Osteoblast (primary cell): ENCODE measurements around the gene EPAS1. TPM values are rescaled to one million over a fixed set of nuclear protein-coding genes. Genes with fewer than 3 reads are reported as not detected.

Experiments
- DNase-seq: peaks from one replicate; pipeline ENCODE4 v3.0.0; 2011; ENCODE audit warnings: low spot score, mixed read lengths; ENCODE audit not compliant: insufficient read length; ENCODE audit errors: missing footprints
- H2AFZ ChIP-seq: 2 replicates; pipeline ENCODE4 v1.6.0; 2011; ENCODE audit warnings: mild to moderate bottlenecking, low read length
- H3K27ac ChIP-seq: 2 replicates; pipeline ENCODE4 v1.5.1; 2011; ENCODE audit warnings: mild to moderate bottlenecking, low read depth, low read length, moderate library complexity
- H3K27me3 ChIP-seq: 2 replicates; pipeline ENCODE4 v1.6.0; 2012; ENCODE audit warnings: mild to moderate bottlenecking, control low read depth, inconsistent platforms, low read length, moderate library complexity; ENCODE audit not compliant: insufficient read depth
- H3K36me3 ChIP-seq: 2 replicates; pipeline ENCODE4 v1.5.1; 2011; ENCODE audit warnings: mild to moderate bottlenecking, low read length, control low read depth, moderate library complexity; ENCODE audit not compliant: insufficient read depth
- H3K4me1 ChIP-seq: 2 replicates; pipeline ENCODE4 v1.5.1; 2011; ENCODE audit warnings: mild to moderate bottlenecking, low read length, control low read depth, moderate library complexity; ENCODE audit not compliant: insufficient read depth
- H3K4me2 ChIP-seq: 2 replicates; pipeline ENCODE4 v1.6.0; 2011; ENCODE audit warnings: mild to moderate bottlenecking, low read length; ENCODE audit not compliant: insufficient read depth
- H3K4me3 ChIP-seq: fragments of 200-600 bp; sonication (generic); 3 replicates; pipeline ENCODE4 v1.5.1; 2012; ENCODE audit warnings: mild to moderate bottlenecking, low read length, inconsistent platforms; ENCODE audit not compliant: insufficient read depth
- H3K79me2 ChIP-seq: 2 replicates; pipeline ENCODE4 v1.6.0; 2012; ENCODE audit warnings: mild to moderate bottlenecking, low read length, control low read depth, inconsistent platforms; ENCODE audit not compliant: insufficient read depth
- H3K9me3 ChIP-seq: 2 replicates; pipeline ENCODE4 v1.5.1; 2011; ENCODE audit warnings: low read depth, low read length, control low read depth
- H4K20me1 ChIP-seq: 2 replicates; pipeline ENCODE4 v1.6.0; 2012; ENCODE audit warnings: mild to moderate bottlenecking, low read length, control low read depth; ENCODE audit not compliant: insufficient read depth
- total RNA-seq: library from RNA; depleted of rRNA; stranded (reverse); fragments of >200 nt; gene quantifications from 2 replicates; pipeline ENCODE4 v1.2.3, GENCODE V29; 2012
- TF ChIP-seq, protein P1 (sequence below): IDR thresholded peaks from 2 replicates; pipeline ENCODE4 v1.5.1; 2011; ENCODE audit warnings: mild to moderate bottlenecking, low read depth, low read length, moderate library complexity; ENCODE audit errors: extremely low read depth

Gene EPAS1
- total RNA-seq, 1 donor = 260 TPM

DNA sequence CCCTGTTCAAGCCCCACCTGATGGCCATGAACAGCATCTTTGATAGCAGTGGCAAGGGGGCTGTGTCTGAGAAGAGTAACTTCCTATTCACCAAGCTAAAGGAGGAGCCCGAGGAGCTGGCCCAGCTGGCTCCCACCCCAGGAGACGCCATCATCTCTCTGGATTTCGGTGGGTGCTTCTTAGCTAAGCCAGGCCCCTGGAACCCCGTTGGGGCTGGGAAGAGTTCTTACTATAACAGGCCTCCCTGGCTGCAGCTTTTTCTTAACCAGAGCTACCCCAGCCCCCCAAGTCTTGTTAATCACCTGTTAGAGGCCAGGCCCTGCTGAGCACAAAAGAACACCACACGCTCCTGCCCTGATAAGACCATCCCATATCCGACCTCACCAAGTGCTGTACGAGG is 79.4 kb downstream of the EPAS1 start:
- Histone ChIP-seq H3K36me3 (peaks cover 82% of the 10 kb centered on the region), H3K79me2 (no peaks in the 10 kb centered on the region), H2AFZ (no peak overlapping the region), H3K4me2 (no peak overlapping the region), H3K4me3 (no peak overlapping the region), H3K4me1 (peaks cover 3% of the 10 kb centered on the region), H3K9me3 (no peaks in the 10 kb centered on the region), H3K27ac (no peak overlapping the region), H4K20me1 (no peaks in the 10 kb centered on the region), H3K27me3 (no peaks in the 10 kb centered on the region)
- TF ChIP-seq, protein P1, sequence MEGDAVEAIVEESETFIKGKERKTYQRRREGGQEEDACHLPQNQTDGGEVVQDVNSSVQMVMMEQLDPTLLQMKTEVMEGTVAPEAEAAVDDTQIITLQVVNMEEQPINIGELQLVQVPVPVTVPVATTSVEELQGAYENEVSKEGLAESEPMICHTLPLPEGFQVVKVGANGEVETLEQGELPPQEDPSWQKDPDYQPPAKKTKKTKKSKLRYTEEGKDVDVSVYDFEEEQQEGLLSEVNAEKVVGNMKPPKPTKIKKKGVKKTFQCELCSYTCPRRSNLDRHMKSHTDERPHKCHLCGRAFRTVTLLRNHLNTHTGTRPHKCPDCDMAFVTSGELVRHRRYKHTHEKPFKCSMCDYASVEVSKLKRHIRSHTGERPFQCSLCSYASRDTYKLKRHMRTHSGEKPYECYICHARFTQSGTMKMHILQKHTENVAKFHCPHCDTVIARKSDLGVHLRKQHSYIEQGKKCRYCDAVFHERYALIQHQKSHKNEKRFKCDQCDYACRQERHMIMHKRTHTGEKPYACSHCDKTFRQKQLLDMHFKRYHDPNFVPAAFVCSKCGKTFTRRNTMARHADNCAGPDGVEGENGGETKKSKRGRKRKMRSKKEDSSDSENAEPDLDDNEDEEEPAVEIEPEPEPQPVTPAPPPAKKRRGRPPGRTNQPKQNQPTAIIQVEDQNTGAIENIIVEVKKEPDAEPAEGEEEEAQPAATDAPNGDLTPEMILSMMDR = no peak
- no peak for DNase-seq

DNA sequence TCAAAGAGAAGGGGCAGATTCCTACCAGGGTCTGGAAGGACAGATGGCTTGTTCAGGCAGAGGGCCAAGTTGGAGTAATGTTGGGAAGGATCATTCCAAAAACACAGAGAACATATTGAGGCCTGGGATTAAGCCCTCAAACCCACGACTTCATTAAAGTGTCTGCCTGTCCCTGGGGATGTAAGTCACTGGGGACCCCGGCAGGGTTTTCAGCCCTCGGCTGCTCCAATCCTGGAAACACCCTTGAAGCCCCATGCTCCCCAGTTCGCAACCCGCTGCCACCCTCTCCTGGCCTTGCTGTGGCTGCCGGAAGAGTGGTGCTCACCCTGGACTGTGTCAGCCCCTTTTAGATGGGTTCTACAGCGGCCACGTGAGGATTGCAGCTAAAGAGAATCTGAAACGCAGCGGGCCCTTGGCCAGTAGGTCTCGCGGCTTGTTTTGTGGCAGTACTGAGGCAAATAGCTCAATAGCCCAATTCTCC is 79.9 kb downstream of the EPAS1 start:
- Histone ChIP-seq H2AFZ (no peak overlapping the region), H3K36me3 (peaks cover 80% of the 10 kb centered on the region), H3K9me3 (no peaks in the 10 kb centered on the region), H3K27ac (no peak overlapping the region), H3K79me2 (no peaks in the 10 kb centered on the region), H3K27me3 (no peaks in the 10 kb centered on the region), H3K4me2 (no peak overlapping the region), H3K4me3 (no peak overlapping the region), H4K20me1 (no peaks in the 10 kb centered on the region), H3K4me1 (peaks cover 3% of the 10 kb centered on the region)
- peak; percentile 36 for DNase-seq
- TF ChIP-seq, protein P1 = peak; percentile 7

DNA sequence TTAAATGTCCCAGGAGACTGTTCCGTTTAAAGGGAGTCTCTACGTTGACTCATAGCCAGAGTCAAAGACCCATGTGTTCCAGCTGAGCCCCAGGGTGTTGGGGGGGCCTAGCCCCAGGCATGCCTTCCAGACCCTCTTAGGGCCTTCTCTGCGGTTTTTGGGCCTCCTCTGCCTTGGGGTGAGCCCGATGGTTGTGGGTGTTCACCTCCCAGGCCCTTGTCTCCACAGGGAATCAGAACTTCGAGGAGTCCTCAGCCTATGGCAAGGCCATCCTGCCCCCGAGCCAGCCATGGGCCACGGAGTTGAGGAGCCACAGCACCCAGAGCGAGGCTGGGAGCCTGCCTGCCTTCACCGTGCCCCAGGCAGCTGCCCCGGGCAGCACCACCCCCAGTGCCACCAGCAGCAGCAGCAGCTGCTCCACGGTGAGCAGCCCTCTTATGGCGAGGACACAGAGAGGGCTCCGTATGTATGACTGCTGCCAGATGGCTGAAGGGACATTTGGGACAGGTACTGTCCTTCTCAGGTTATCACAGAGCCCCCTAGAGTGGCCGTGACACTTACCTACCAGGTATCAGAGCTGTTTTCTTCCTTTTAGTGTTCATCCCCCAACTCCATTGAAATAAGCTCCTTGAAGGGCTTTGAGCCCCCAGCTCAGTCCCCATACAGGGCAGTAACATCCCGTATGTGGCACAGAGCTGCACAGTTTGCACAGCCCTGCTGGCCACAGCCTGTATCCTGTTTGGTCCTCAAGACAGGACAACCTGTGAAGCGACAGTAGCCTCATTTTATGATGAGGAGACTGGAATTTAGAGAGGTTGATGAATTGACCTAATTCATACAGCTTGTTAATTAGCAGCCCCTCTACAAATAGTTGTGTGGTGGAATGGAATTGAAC is 80.7 kb downstream of the EPAS1 start:
- no peaks in the 10 kb centered on the region for H3K9me3 ChIP-seq
- no peak overlapping the region for H3K4me3 ChIP-seq
- no peak overlapping the region for H3K27ac ChIP-seq
- H3K27me3 ChIP-seq = no peaks in the 10 kb centered on the region
- peaks cover 3% of the 10 kb centered on the region for H3K4me1 ChIP-seq
- peak; percentile 63 for DNase-seq
- TF ChIP-seq, protein P1 = no peak
- no peak overlapping the region for H3K4me2 ChIP-seq
- H4K20me1 ChIP-seq = no peaks in the 10 kb centered on the region
- no peaks in the 10 kb centered on the region for H3K79me2 ChIP-seq
- H2AFZ ChIP-seq = no peak overlapping the region
- H3K36me3 ChIP-seq = peaks cover 81% of the 10 kb centered on the region

DNA sequence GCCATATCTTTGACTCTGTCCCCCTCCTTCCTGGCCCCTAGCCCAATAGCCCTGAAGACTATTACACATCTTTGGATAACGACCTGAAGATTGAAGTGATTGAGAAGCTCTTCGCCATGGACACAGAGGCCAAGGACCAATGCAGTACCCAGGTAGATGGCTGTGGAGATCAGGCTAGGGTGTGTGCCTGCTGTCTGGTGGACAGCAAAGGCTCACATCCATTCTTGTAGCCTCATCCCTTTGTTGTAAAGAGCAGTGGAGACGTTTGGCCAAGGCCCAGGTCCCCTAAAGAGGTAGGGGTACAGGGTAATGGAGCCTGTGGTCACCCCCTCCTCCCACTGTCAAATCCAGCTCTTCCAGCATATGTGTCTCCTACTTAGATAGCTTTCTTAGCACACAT is 81.4 kb downstream of the EPAS1 start:
- Histone ChIP-seq H3K36me3 (peaks cover 81% of the 10 kb centered on the region), H3K4me3 (no peak overlapping the region), H2AFZ (no peak overlapping the region), H3K27ac (no peak overlapping the region), H3K9me3 (no peaks in the 10 kb centered on the region), H3K27me3 (no peaks in the 10 kb centered on the region), H4K20me1 (no peaks in the 10 kb centered on the region), H3K4me2 (no peak overlapping the region), H3K4me1 (peaks cover 3% of the 10 kb centered on the region), H3K79me2 (no peaks in the 10 kb centered on the region)
- peak; percentile 39 for DNase-seq
- TF ChIP-seq, protein P1 = no peak
